OCI-LY7 (cell line): Measurements from ENCODE around the gene DVL1. TPM values are rescaled to one million over a fixed set of nuclear protein-coding genes. Genes with fewer than 3 reads are reported as not detected.

Source experiments
- BruUV-seq: library from RNA; stranded (reverse); fragments of 400-500 nt; replicated peaks from 2 replicates; lab custom pipeline; 2021; lab: Mats Ljungman, UMichigan
- CTCF ChIA-PET: fragments of 300-600 bp; sonication (Branson Sonifier 250); formaldehyde crosslinking; loops from one replicate; lab custom pipeline; 2022; ENCODE audit warnings: antibody characterized with exemption; ENCODE audit not compliant: unreplicated experiment; lab: Charles Lee
- POLR2A ChIA-PET: fragments of 300-600 bp; sonication (Branson Sonifier 250); formaldehyde crosslinking; loops from one replicate; lab custom pipeline; 2022; ENCODE audit warnings: antibody characterized with exemption; lab: Charles Lee
- DNase-seq: peaks from one replicate; pipeline ENCODE4 v3.0.0-alpha.2; 2015; ENCODE audit warnings: low spot score
- H2AFZ ChIP-seq: fragments of 200-600 bp; sonication (generic), shearing (Covaris generic); 2 replicates; pipeline ENCODE4 v1.6.1; 2014; ENCODE audit warnings: mild to moderate bottlenecking, antibody characterized with exemption, low read length, moderate library complexity
- H3K27ac ChIP-seq: fragments of 200-600 bp; sonication (generic); 2 replicates; pipeline ENCODE4 v1.5.1; 2014; ENCODE audit warnings: mixed run types, low read depth, mild to moderate bottlenecking, moderate library complexity, low read length, inconsistent platforms; ENCODE audit not compliant: poor library complexity, severe bottlenecking
- H3K36me3 ChIP-seq: fragments of 200-600 bp; sonication (generic); 2 replicates; pipeline ENCODE4 v1.6.1; 2014; ENCODE audit warnings: mild to moderate bottlenecking, antibody characterized with exemption, low read length, moderate library complexity, mixed read lengths; ENCODE audit not compliant: insufficient read depth
- H3K4me1 ChIP-seq: fragments of 200-600 bp; sonication (generic); 2 replicates; pipeline ENCODE4 v1.5.1; 2014; ENCODE audit warnings: mild to moderate bottlenecking, low read length; ENCODE audit not compliant: insufficient read depth, poor library complexity, severe bottlenecking
- H3K4me2 ChIP-seq: fragments of 200-600 bp; sonication (generic); 2 replicates; pipeline ENCODE4 v1.6.1; 2014; ENCODE audit warnings: mild to moderate bottlenecking, low read length
- H3K4me3 ChIP-seq: fragments of 200-600 bp; sonication (generic); 2 replicates; pipeline ENCODE4 v1.5.1; 2014; ENCODE audit warnings: mild to moderate bottlenecking, low read depth, low read length; ENCODE audit not compliant: poor library complexity, severe bottlenecking
- H3K79me2 ChIP-seq: fragments of 200-600 bp; sonication (generic); 2 replicates; pipeline ENCODE4 v1.6.1; 2016; ENCODE audit warnings: low read depth, mild to moderate bottlenecking, low read length, moderate library complexity, mixed read lengths; ENCODE audit not compliant: insufficient read depth
- H3K9me2 ChIP-seq: fragments of 200-600 bp; sonication (generic); 2 replicates; pipeline ENCODE4 v1.6.1; 2016; ENCODE audit warnings: mild to moderate bottlenecking, low read length, mixed read lengths; ENCODE audit not compliant: insufficient read depth
- H3K9me3 ChIP-seq: fragments of 200-600 bp; sonication (generic); 2 replicates; pipeline ENCODE4 v1.6.1; 2014; ENCODE audit warnings: mild to moderate bottlenecking, mixed run types, low read length, mixed read lengths
- H4K20me1 ChIP-seq: fragments of 200-600 bp; sonication (generic); 2 replicates; pipeline ENCODE4 v1.6.1; 2014; ENCODE audit warnings: mild to moderate bottlenecking, antibody characterized with exemption, low read length, moderate library complexity, mixed read lengths; ENCODE audit not compliant: insufficient read depth
- EZH2phosphoT487 ChIP-seq: fragments of 200-600 bp; sonication (generic); IDR thresholded peaks from 2 replicates; pipeline ENCODE4 v1.6.1; 2018; ENCODE audit warnings: low read depth, borderline replicate concordance, mild to moderate bottlenecking, mixed run types, antibody characterized with exemption, low read length, moderate library complexity, mixed read lengths
- intact Hi-C: fragments of 100-400 bp; cut with micrococcal nuclease; formaldehyde crosslinking; loops from one replicate; pipeline ENCODE4 v1.10.0; 2022; ENCODE audit not compliant: unreplicated experiment
- total RNA-seq, 2 experiments: library from RNA; depleted of rRNA in 1 of 2; stranded (reverse); fragments of >200 nt in 1 of 2; shearing (Covaris generic) in 1 of 2; gene quantifications; 2 replicates each; pipeline ENCODE4 v1.2.3, GENCODE V29; 2014 to 2022
- TF ChIP-seq, protein P1 (sequence below): fragments of 200-600 bp; sonication (generic); conservative IDR thresholded peaks from 2 replicates; pipeline ENCODE4 v1.5.1; 2014; ENCODE audit warnings: mild to moderate bottlenecking, antibody characterized with exemption, low read length, moderate library complexity, mixed read lengths

Gene DVL1
- total RNA-seq, 2 experiments from 2014 or later, result 27.8 to 47.1 TPM

DNA sequence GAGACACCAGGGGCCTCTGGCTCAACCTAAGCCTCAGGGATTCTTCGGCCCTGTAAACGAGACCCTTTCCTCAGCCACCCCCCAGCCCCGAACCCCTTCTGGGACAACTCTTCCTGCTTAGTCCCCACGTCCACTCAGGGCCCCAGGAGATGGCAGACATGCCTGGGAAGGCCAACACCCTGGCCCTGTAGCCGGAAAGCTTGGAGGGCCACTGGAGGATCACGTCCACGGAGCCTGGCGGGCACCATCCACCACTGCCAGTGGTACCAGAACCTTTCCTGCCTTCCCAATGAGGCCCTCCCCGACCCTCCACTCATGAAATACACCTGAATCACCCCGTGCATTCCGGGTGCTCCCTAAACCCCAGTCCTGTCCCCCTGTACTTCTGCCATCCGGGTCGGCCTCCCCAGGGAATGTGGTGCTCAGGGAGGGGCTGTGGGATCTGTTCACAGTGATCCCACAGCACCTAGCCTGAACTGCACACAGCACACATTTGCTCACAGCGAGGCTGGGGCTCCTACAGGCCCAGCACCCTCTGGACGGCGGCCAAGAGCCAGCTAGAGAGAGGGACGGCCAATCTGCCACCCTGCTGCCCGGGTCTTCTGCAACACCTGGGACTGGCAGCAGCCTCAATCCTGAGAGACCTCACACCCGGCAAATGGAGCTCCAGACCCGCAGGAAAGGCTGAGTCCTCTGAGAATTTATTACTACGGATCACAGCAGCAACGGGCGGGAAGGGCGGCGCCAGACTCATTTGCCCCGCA is 24.0 kb upstream of the DVL1 start:
- BruUV-seq, result no TSS peak
- intact Hi-C loops, result loop anchor here (2.0 kb wide), 1 partner anchor 90 kb away; no protein-coding TSS in a partner anchor

DNA sequence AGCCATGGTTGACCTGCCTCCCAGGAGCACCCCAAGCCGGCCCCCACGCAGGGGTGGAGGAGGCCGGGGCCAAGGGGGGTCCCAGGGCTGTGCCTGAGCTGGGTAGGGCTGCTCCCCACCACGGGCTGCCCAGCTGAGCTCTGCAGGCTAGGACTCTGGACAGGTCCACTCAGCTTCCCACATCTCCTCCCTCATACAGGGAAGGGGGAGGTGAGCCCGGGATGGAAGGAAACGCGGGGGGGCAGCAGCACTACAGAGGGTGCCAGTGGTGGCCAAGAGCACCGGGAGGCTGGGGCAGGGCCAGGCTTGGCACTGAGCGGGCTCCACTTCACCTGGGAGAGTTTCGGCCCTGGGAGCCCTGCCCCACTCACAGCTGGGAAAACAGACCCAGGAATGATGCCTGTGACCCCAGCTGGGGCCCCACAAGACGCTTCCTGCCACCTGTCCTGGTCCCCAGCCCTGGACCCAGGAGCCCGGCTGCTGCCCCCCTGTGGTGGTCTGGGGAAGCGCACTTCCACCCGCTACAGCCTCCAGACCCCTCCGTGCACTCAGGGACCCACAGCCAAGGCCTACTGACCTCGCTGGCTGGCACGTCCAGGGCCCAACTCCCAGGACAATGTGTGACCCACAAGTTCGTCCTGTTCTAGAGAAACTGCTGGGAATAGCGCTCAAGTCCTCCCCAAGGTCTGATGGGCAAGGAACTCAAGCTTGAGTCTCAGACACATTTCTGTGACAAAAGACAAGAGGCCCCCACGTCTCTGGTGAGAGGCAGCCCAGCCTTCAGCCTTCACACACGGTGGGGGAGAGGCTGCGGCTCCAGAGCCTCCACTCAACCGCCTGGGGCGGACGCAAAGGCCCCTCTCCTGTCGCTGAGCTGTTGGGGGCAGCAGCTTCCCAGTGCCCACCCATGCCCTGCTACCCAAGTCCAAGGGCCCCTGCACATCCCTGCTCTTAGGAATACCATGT is 22.8 kb upstream of the DVL1 start:
- Histone ChIP-seq H4K20me1 (no peaks in the 10 kb centered on the region), H3K27ac (peak overlapping the region; percentile 26), H3K4me2 (peak overlapping the region; percentile 66), H2AFZ (no peak overlapping the region), H3K36me3 (peaks cover 49% of the 10 kb centered on the region), H3K9me2 (no peaks in the 10 kb centered on the region), H3K9me3 (peaks cover 3% of the 10 kb centered on the region; the same call in 1 of the 2 replicates), H3K4me3 (peak overlapping the region; percentile 43), H3K79me2 (peaks cover 20% of the 10 kb centered on the region), H3K4me1 (peaks cover 38% of the 10 kb centered on the region)
- peak; percentile 77 for DNase-seq
- no TSS peak for BruUV-seq
- intact Hi-C loops, result loop anchor here (1.0 to 2.0 kb wide), 2 partner anchors 23 to 91 kb away; partner anchors contain the start of gene DVL1
- no peak for TF ChIP-seq EZH2phosphoT487
- TF ChIP-seq, protein P1, sequence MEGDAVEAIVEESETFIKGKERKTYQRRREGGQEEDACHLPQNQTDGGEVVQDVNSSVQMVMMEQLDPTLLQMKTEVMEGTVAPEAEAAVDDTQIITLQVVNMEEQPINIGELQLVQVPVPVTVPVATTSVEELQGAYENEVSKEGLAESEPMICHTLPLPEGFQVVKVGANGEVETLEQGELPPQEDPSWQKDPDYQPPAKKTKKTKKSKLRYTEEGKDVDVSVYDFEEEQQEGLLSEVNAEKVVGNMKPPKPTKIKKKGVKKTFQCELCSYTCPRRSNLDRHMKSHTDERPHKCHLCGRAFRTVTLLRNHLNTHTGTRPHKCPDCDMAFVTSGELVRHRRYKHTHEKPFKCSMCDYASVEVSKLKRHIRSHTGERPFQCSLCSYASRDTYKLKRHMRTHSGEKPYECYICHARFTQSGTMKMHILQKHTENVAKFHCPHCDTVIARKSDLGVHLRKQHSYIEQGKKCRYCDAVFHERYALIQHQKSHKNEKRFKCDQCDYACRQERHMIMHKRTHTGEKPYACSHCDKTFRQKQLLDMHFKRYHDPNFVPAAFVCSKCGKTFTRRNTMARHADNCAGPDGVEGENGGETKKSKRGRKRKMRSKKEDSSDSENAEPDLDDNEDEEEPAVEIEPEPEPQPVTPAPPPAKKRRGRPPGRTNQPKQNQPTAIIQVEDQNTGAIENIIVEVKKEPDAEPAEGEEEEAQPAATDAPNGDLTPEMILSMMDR, result peak; percentile 93
- ChIA-PET CTCF (no interaction called here), POLR2A (interaction anchor here (0.6 kb wide), 2 partner anchors 26 to 27 kb away, joined by 3 read pairs; partner anchors contain the start of gene CCNL2)

More for the DNA sequence above, 24.0 kb upstream of the DVL1 start:
- POLR2A ChIA-PET, result no interaction called here
- peak overlapping the region; percentile 99 for H3K4me3 ChIP-seq
- H3K27ac ChIP-seq, result no peak overlapping the region
- TF ChIP-seq EZH2phosphoT487, result no peak
- TF ChIP-seq, protein P1, result no peak
- no peak overlapping the region for H2AFZ ChIP-seq
- H3K4me2 ChIP-seq, result peak overlapping the region; percentile 94
- no peaks in the 10 kb centered on the region for H4K20me1 ChIP-seq
- CTCF ChIA-PET, result no interaction called here
- DNase-seq, result no peak
- peaks cover 38% of the 10 kb centered on the region for H3K4me1 ChIP-seq
- no peaks in the 10 kb centered on the region for H3K9me3 ChIP-seq
- peaks cover 20% of the 10 kb centered on the region for H3K79me2 ChIP-seq
- H3K36me3 ChIP-seq, result peaks cover 49% of the 10 kb centered on the region
- no peaks in the 10 kb centered on the region for H3K9me2 ChIP-seq
